Vagina (tissue), 2 donors: Measurements from ENCODE around the gene CEBPE.

Source experiments
- CTCF ChIP-seq, 3 experiments: fragments of 450-650 bp in 2 of 3; fragments of 200-600 bp in 1 of 3; sonication (generic) in 1 of 3; IDR thresholded peaks; one replicate each; pipeline ENCODE4 v1.5.1; 2017 to 2019; ENCODE audit warnings: antibody characterized with exemption in 3 of 3, mild to moderate bottlenecking in 2 of 3, moderate library complexity in 2 of 3
- POLR2A ChIP-seq, 2 donors: fragments of 450-650 bp; IDR thresholded peaks; one replicate each; pipeline ENCODE4 v1.6.1; 2017; ENCODE audit warnings: antibody characterized with exemption in 2 of 2, mild to moderate bottlenecking in 2 of 2, moderate library complexity in 2 of 2

GRCh38 chr14:23168246-23168645 lies 49.2 kb upstream of the CEBPE start:
- TF ChIP-seq CTCF (IDR thresholded peaks at IDR 0.05) = no peak
- no peak for TF ChIP-seq POLR2A (IDR thresholded peaks at IDR 0.05)
